Stimulated activated naive CD8-positive, alpha-beta T cell treated with anti-CD3 and anti-CD28 coated beads, Interleukin-15, Interleukin-2, amounts not matched to agents 100 U/mL and 50 U/mL, for 24 hours (primary cell): ENCODE data around the gene PHLPP2.
A peak's percentile ranks its signal among the peaks of the same experiment; 100 is the strongest.

Source experiments
- ATAC-seq: fragments of 150-1000 bp; cut with Tn5 transposase; one replicate; pipeline ENCODE4 v1.10.0; 2021
- DNase-seq: peaks from one replicate; pipeline ENCODE4 v3.0.0; 2021

PHLPP2 gene

GRCh38 chr16:71724320-71724751 is at the start of gene PHLPP2:
Gene PHLPP2 (minus strand): TSS chr16:71724701. CDS start chr16:71714795, 9,906 bp downstream.
- no peak for ATAC-seq
- no peak for DNase-seq

- ATAC-seq (no peak), DNase-seq (no peak)
Observed at GRCh38 chr16:71771571-71771970, 47.1 kb upstream of the PHLPP2 start.

GRCh38 chr16:71769222-71769621 is 44.7 kb upstream of the PHLPP2 start:
- ATAC-seq (no peak), DNase-seq (no peak)

- no peak for ATAC-seq
- no peak for DNase-seq
Observed at GRCh38 chr16:71767060-71767900, 42.8 kb upstream of the PHLPP2 start.

- DNase-seq (no peak), ATAC-seq (no peak)
Observed at GRCh38 chr16:71762186-71762585, 37.7 kb upstream of the PHLPP2 start.

GRCh38 chr16:71761097-71761496 is 36.6 kb upstream of the PHLPP2 start:
- DNase-seq, result no peak
- ATAC-seq, result no peak

GRCh38 chr16:71758293-71758760 is 33.8 kb upstream of the PHLPP2 start:
- ATAC-seq (no peak), DNase-seq (no peak)

GRCh38 chr16:71754652-71755051 is 30.2 kb upstream of the PHLPP2 start:
- ATAC-seq (no peak), DNase-seq (no peak)

GRCh38 chr16:71754108-71754507 is 29.6 kb upstream of the PHLPP2 start:
- ATAC-seq (no peak), DNase-seq (no peak)

GRCh38 chr16:71748226-71748625 is 23.7 kb upstream of the PHLPP2 start:
- ATAC-seq (no peak), DNase-seq (no peak)

- ATAC-seq, result peak; percentile 49
- no peak for DNase-seq
Observed at GRCh38 chr16:71746442-71747046, 22.0 kb upstream of the PHLPP2 start.

- ATAC-seq, result no peak
- DNase-seq, result no peak
Observed at GRCh38 chr16:71738855-71739254, 14.4 kb upstream of the PHLPP2 start.

- no peak for DNase-seq
- ATAC-seq, result no peak
Observed at GRCh38 chr16:71737501-71737900, 13.0 kb upstream of the PHLPP2 start.

GRCh38 chr16:71734511-71734910 is 10.0 kb upstream of the PHLPP2 start:
- DNase-seq (no peak), ATAC-seq (no peak)

- no peak for ATAC-seq
Observed at GRCh38 chr16:71732587-71732986, 8.1 kb upstream of the PHLPP2 start.

GRCh38 chr16:71727551-71728324 is 3.2 kb upstream of the PHLPP2 start:
- no peak for ATAC-seq
- DNase-seq, result no peak

More at GRCh38 chr16:71732587-71732986, 8.1 kb upstream of the PHLPP2 start:
- no peak for DNase-seq

GRCh38 chr16:71726476-71727315 is 2.2 kb upstream of the PHLPP2 start:
- no peak for DNase-seq
- ATAC-seq, result no peak

GRCh38 chr16:71723537-71724319 is 773 bp downstream of the PHLPP2 start:
- ATAC-seq (peak; percentile 82), DNase-seq (peak; percentile 86)

- DNase-seq (peak; percentile 67), ATAC-seq (peak; percentile 60)
Observed at GRCh38 chr16:71722801-71723536, 1.5 kb downstream of the PHLPP2 start.

- no peak for ATAC-seq
- DNase-seq, result no peak
Observed at GRCh38 chr16:71721066-71721740, 3.3 kb downstream of the PHLPP2 start.
